Omental fat pad (tissue), 4 donors: ENCODE measurements around the gene FYB1. TPM values are rescaled to one million over a fixed set of nuclear protein-coding genes. Genes with fewer than 3 reads are reported as not detected.

Experiments used
- ATAC-seq: fragments of 150-250 bp; one replicate; pipeline ENCODE4 v1.9.1; 2016; ENCODE audit warnings: mild to moderate bottlenecking, moderate library complexity; ENCODE audit not compliant: low FRiP score
- DNase-seq: peaks from one replicate; pipeline ENCODE4 v3.0.0-alpha.2; 2019; ENCODE audit warnings: low spot score
- total RNA-seq, 4 donors: library from RNA; depleted of rRNA; stranded (reverse); fragments of >200 nt; gene quantifications; one replicate each; pipeline ENCODE4 v1.1.0, GENCODE V29; 2016
- TF ChIP-seq, protein P1 (sequence below), 3 donors: fragments of 450-650 bp; IDR thresholded peaks; one replicate each; pipeline ENCODE4 v1.5.1; 2016 to 2017; ENCODE audit warnings: antibody characterized with exemption in 3 of 3, mild to moderate bottlenecking in 3 of 3, moderate library complexity in 2 of 3

The FYB1 gene
- total RNA-seq, 4 donors from 2014 or later = 13.2 to 46.2 (median 22.6) TPM

DNA sequence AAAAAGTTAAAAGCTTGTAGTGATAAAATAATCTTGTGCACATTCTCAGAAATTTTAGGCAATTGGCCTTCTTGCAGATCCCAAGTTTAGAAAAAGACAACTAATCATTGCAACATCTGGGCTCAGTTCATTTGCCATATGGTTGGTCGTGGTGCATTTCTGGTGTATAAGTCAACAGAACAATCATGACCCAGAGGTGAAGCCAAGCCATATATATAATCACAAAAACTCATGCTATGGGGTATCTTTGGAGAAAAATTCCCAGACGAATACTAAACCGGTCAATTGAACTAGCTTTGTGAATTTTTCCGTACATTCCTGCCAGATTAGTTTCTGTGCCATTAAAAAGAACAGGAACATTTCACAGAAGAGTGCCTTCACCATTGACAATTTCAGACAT is 50.3 kb downstream of the FYB1 start:
- DNase-seq (no peak), ATAC-seq (no peak)
- TF ChIP-seq, protein P1, sequence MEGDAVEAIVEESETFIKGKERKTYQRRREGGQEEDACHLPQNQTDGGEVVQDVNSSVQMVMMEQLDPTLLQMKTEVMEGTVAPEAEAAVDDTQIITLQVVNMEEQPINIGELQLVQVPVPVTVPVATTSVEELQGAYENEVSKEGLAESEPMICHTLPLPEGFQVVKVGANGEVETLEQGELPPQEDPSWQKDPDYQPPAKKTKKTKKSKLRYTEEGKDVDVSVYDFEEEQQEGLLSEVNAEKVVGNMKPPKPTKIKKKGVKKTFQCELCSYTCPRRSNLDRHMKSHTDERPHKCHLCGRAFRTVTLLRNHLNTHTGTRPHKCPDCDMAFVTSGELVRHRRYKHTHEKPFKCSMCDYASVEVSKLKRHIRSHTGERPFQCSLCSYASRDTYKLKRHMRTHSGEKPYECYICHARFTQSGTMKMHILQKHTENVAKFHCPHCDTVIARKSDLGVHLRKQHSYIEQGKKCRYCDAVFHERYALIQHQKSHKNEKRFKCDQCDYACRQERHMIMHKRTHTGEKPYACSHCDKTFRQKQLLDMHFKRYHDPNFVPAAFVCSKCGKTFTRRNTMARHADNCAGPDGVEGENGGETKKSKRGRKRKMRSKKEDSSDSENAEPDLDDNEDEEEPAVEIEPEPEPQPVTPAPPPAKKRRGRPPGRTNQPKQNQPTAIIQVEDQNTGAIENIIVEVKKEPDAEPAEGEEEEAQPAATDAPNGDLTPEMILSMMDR (IDR thresholded peaks at IDR 0.05) = no peak

- DNase-seq = no peak
- ATAC-seq = no peak
- TF ChIP-seq, protein P1 (IDR thresholded peaks at IDR 0.05) = no peak
Observed at GRCh38 chr5:39167972-39168342, 51.4 kb downstream of the FYB1 start.

GRCh38 chr5:39167141-39167971 is 52.0 kb downstream of the FYB1 start:
- ATAC-seq = no peak
- no peak for DNase-seq
- TF ChIP-seq, protein P1 (IDR thresholded peaks at IDR 0.05) = no peak

- TF ChIP-seq, protein P1 (IDR thresholded peaks at IDR 0.05) = no peak
- no peak for ATAC-seq
- DNase-seq = no peak
Observed at GRCh38 chr5:39164529-39165402, 54.6 kb downstream of the FYB1 start.

GRCh38 chr5:39164016-39164415 is 55.3 kb downstream of the FYB1 start:
- TF ChIP-seq, protein P1 (IDR thresholded peaks at IDR 0.05) = no peak
- ATAC-seq (no peak), DNase-seq (no peak)

GRCh38 chr5:39161578-39161977 is 57.8 kb downstream of the FYB1 start:
- TF ChIP-seq, protein P1 (IDR thresholded peaks at IDR 0.05) = no peak
- no peak for ATAC-seq

More at GRCh38 chr5:39161578-39161977, 57.8 kb downstream of the FYB1 start:
- DNase-seq = no peak
